ENCODE data around the gene DHRS12. TPM values are rescaled to one million over a fixed set of nuclear protein-coding genes. Genes with fewer than 3 reads are reported as not detected.

The DHRS12 gene
- total RNA-seq, 2 donors from 2014 or later: 2.0 to 7.2 TPM

- DNase-seq (ENCODE audit: low spot score in 2 of 2): no peak
- no peak for ATAC-seq
- Mint-ChIP-seq H3K27ac (no peak overlapping the region), H3K9me3 (no peaks in the 10 kb centered on the region), H3K36me3 (peaks cover 0 to under 1% of the 10 kb centered on the region in 2 donors)
Measured at GRCh38 chr13:51733374-51734298, 70.3 kb downstream of the DHRS12 start.

- DNase-seq (ENCODE audit: low spot score in 2 of 2) (no peak), ATAC-seq (no peak)
- Mint-ChIP-seq H3K27ac (no peak overlapping the region), H3K9me3 (no peaks in the 10 kb centered on the region), H3K36me3 (no peaks in the 10 kb centered on the region)
Measured at GRCh38 chr13:51731759-51732158, 72.2 kb downstream of the DHRS12 start.

- no peaks in the 10 kb centered on the region for H3K9me3 Mint-ChIP-seq
- H3K27ac Mint-ChIP-seq: no peak overlapping the region
- H3K36me3 Mint-ChIP-seq: no peaks in the 10 kb centered on the region
- DNase-seq (ENCODE audit: low spot score in 2 of 2): no peak
- no peak for ATAC-seq
Measured at GRCh38 chr13:51730927-51731326, 73.0 kb downstream of the DHRS12 start.

DNA sequence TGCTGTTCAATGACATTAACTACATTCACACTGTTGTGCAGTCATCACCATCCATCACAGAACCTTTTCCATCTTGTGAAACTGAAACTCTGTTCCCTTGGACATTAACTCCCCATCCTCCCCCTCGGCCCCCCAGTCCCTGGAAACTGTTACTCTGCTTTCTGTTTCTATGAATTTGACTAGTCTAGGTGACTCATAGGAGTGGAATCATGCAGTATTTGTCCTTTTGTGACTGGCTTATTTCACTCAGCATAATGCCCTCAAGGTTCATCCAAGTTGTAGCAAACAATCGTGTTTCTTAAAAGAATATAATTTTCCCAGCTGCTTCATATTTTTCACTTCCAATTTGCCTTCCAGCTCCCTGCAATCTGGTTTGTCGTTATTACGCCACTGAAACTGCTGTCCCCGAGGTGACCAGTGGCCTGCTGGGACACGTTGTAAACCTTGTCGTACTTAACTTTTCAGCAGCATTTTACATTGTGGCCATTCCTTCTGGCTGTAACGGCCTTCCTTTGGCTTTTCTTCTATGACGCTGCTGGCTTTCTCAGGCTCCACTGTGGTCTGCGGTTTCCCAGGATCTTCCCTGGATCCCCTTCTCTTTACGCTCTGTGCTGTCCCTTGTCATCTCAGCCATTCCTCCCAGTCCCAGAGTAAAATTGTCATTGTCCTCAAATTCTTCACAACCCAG, 74.0 kb downstream of the DHRS12 start:
- peak in 1 of 2 donors; percentile 36 for DNase-seq (ENCODE audit: low spot score in 2 of 2)
- Mint-ChIP-seq H3K27ac (no peak overlapping the region), H3K36me3 (no peaks in the 10 kb centered on the region), H3K9me3 (no peaks in the 10 kb centered on the region)
- peak; percentile 93 to 94 for ATAC-seq

DNA sequence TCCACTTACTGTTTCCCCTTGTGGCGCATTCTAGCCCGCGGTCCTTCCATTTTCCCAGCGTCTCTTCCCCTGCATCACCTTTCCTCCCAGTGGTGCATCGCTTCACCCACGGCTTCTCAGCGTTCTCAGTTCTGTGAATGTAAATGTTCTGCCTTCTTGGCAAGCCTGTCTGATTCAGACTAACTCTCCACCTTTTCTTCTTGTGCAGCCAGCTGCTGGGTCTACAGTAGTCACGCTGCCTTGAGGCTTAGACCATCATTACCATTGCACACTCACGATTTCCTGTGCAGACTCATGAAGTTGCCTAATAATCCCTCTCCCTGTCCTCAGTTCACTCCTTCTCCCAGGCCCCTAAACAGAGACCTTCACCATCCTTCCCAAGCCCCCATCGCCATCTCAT, 75.0 kb downstream of the DHRS12 start:
- no peaks in the 10 kb centered on the region for H3K9me3 Mint-ChIP-seq
- peak in 1 of 2 donors; percentile 34 for ATAC-seq
- H3K27ac Mint-ChIP-seq: no peak overlapping the region
- no peaks in the 10 kb centered on the region for H3K36me3 Mint-ChIP-seq
- no peak for DNase-seq (ENCODE audit: low spot score in 2 of 2)

GRCh38 chr13:51728275-51728673, 75.7 kb downstream of the DHRS12 start:
- no peak for ATAC-seq
- no peaks in the 10 kb centered on the region for H3K36me3 Mint-ChIP-seq

GRCh38 chr13:51727634-51728274, 76.2 kb downstream of the DHRS12 start:
- H3K36me3 Mint-ChIP-seq: no peaks in the 10 kb centered on the region
- no peaks in the 10 kb centered on the region for H3K9me3 Mint-ChIP-seq
- no peak for DNase-seq (ENCODE audit: low spot score in 2 of 2)
- no peak for ATAC-seq
- H3K27ac Mint-ChIP-seq: no peak overlapping the region

More at GRCh38 chr13:51728275-51728673, 75.7 kb downstream of the DHRS12 start:
- H3K27ac Mint-ChIP-seq: no peak overlapping the region
- H3K9me3 Mint-ChIP-seq: no peaks in the 10 kb centered on the region
- DNase-seq (ENCODE audit: low spot score in 2 of 2): no peak

GRCh38 chr13:51726446-51727193, 77.3 kb downstream of the DHRS12 start:
- ATAC-seq (no peak), DNase-seq (ENCODE audit: low spot score in 2 of 2) (no peak)
- Mint-ChIP-seq H3K27ac (no peak overlapping the region), H3K9me3 (no peaks in the 10 kb centered on the region), H3K36me3 (no peaks in the 10 kb centered on the region)

- DNase-seq (ENCODE audit: low spot score in 2 of 2) (no peak), ATAC-seq (no peak)
- no peaks in the 10 kb centered on the region for H3K9me3 Mint-ChIP-seq
- no peak overlapping the region for H3K27ac Mint-ChIP-seq
- H3K36me3 Mint-ChIP-seq: no peaks in the 10 kb centered on the region
Measured at GRCh38 chr13:51724721-51725120, 79.2 kb downstream of the DHRS12 start.

DNA sequence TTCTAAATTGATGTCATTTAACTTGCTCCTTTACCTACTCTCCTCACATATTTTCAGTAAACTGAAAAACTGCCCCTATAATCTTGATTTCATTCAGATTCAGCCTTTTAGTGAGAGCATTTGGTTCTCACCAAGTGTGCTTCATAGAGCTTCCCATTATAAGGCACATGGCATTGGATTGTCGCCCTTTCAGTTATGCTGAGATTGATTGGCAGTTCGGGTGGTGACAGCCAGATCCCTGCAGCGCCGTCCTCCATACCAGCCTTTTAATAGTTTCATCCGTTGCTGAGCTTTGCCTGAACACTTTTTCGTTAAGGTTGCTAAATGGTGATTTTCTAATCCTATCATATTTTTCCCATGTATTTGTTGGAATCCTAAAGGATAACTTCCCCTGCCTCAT, 80.4 kb downstream of the DHRS12 start:
- Mint-ChIP-seq H3K27ac (no peak overlapping the region), H3K9me3 (no peaks in the 10 kb centered on the region)
- no peak for ATAC-seq

DNA sequence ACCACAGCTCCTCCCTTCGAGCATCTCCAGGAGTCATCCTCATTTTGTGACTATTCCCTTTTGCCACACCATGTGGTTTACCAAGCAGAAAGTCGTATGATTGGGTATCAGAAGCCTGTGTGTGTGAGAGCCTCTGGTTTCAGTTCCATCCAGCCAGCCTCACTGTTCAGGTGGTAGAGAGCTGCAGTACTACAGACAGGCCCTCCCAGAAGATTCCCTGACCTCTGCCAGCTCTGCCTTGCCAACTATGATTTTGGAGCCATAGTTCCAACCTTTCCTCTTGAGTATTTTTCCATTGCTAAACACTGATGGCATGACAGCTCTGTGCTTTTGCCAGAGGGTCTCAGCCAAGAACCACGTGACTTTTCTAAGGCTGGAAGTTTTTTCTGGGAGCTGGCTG, 82.5 kb downstream of the DHRS12 start:
- Mint-ChIP-seq H3K27ac (no peak overlapping the region), H3K36me3 (no peaks in the 10 kb centered on the region), H3K9me3 (no peaks in the 10 kb centered on the region)
- no peak for DNase-seq (ENCODE audit: low spot score in 2 of 2)
- no peak for ATAC-seq

More for the DNA sequence above, 80.4 kb downstream of the DHRS12 start:
- DNase-seq (ENCODE audit: low spot score in 2 of 2): no peak
- H3K36me3 Mint-ChIP-seq: no peaks in the 10 kb centered on the region

- DNase-seq (ENCODE audit: low spot score in 2 of 2) (no peak), ATAC-seq (no peak)
- no peak overlapping the region for H3K27ac Mint-ChIP-seq
- no peaks in the 10 kb centered on the region for H3K9me3 Mint-ChIP-seq
- H3K36me3 Mint-ChIP-seq: no peaks in the 10 kb centered on the region
Measured at GRCh38 chr13:51719394-51719793, 84.6 kb downstream of the DHRS12 start.

Other genes with a start within 250 kb of the DHRS12 start
- 10 to 100 TPM; 16.4 to 17.5 TPM for gene WDFY2, start 219.7 kb downstream of the DHRS12 start, total RNA-seq
- under 1 TPM; 0.36 to 0.60 TPM for gene TMEM272, start 41.0 kb upstream of the DHRS12 start, total RNA-seq
- not detected for gene CCDC70, start 57.8 kb upstream of the DHRS12 start, total RNA-seq
- 1 to 10 TPM in 1 of 2 donors, under 1 TPM in 1; 0.96 to 1.1 TPM for gene ATP7B, start 207.3 kb upstream of the DHRS12 start, total RNA-seq
- 10 to 100 TPM; 17.0 to 22.6 TPM for gene ALG11, start 208.2 kb upstream of the DHRS12 start, total RNA-seq
- gene UTP14C, start 220.5 kb upstream of the DHRS12 start, total RNA-seq: 1 to 10 TPM; 6.8 to 6.9 TPM

Measured in activated naive CD4-positive, alpha-beta T cell treated with anti-CD3 and anti-CD28 coated beads, Interleukin-2, amount 50 U/mL, for 72 hours (primary cell).